ENCODE results near the gene STPG1.

STPG1 gene

GRCh38 chr1:24364975-24365678, 48.5 kb downstream of the STPG1 start:
- Histone ChIP-seq H3K9ac (ENCODE audit: low read length) (no peak overlapping the region), H3K4me2 (ENCODE audit: low read depth, low read length) (no peak overlapping the region)
- DNase-seq, result no peak

DNA sequence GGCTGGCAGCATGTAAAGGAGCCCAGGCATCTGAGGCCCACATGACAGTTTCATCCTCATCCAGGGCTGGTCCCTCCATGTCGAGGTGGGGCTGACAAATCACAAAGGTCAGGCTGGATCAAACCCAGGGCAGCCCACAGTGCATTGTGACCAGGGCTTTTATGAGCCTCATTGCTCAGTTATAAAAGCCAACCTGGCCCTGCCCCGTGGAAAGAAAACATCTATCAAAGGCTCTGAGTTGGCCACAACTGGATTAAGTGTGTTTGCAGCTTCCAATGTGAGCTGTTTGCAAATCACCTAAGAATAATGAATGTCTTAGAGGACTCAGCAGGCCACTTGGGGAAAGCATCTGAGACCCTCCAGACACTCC, 49.0 kb downstream of the STPG1 start:
- Histone ChIP-seq H3K4me2 (ENCODE audit: low read depth, low read length) (no peak overlapping the region), H4K20me1 (ENCODE audit: insufficient read depth, low read length) (no peaks in the 10 kb centered on the region), H3F3A (ENCODE audit: insufficient read depth, low read length) (no peaks in the 10 kb centered on the region), H3K9me2 (replicated peaks; ENCODE audit: insufficient read depth, low read length) (no peaks in the 10 kb centered on the region), H3K9ac (ENCODE audit: low read length) (no peak overlapping the region), H3K4me1 (ENCODE audit: low read length) (no peaks in the 10 kb centered on the region), H3K9me3 (replicated peaks; ENCODE audit: insufficient read depth, low read length) (no peaks in the 10 kb centered on the region), H3K4me3 (ENCODE audit: low read length) (no peak overlapping the region), H2AFZ (ENCODE audit: low read length) (no peak overlapping the region), H3K79me2 (ENCODE audit: low read length) (no peaks in the 10 kb centered on the region), H3K27ac (ENCODE audit: low read length) (no peak overlapping the region), H3K36me3 (replicated peaks; ENCODE audit: insufficient read depth, low read length) (no peaks in the 10 kb centered on the region), H3K27me3 (replicated peaks; ENCODE audit: insufficient read depth, low read length) (no peaks in the 10 kb centered on the region)
- TF ChIP-seq EZH2phosphoT487 (IDR thresholded peaks at IDR 0.05; ENCODE audit: low read length) (no peak), EZH2 (optimal IDR thresholded peaks at IDR 0.05; ENCODE audit: low read depth, low read length) (no peak)
- TF ChIP-seq, protein P1, sequence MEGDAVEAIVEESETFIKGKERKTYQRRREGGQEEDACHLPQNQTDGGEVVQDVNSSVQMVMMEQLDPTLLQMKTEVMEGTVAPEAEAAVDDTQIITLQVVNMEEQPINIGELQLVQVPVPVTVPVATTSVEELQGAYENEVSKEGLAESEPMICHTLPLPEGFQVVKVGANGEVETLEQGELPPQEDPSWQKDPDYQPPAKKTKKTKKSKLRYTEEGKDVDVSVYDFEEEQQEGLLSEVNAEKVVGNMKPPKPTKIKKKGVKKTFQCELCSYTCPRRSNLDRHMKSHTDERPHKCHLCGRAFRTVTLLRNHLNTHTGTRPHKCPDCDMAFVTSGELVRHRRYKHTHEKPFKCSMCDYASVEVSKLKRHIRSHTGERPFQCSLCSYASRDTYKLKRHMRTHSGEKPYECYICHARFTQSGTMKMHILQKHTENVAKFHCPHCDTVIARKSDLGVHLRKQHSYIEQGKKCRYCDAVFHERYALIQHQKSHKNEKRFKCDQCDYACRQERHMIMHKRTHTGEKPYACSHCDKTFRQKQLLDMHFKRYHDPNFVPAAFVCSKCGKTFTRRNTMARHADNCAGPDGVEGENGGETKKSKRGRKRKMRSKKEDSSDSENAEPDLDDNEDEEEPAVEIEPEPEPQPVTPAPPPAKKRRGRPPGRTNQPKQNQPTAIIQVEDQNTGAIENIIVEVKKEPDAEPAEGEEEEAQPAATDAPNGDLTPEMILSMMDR (IDR thresholded peaks at IDR 0.05; ENCODE audit: low read length), result no peak
- DNase-seq, result no peak

More at GRCh38 chr1:24364975-24365678, 48.5 kb downstream of the STPG1 start:
- H3K36me3 ChIP-seq (replicated peaks; ENCODE audit: insufficient read depth, low read length), result no peaks in the 10 kb centered on the region
- H2AFZ ChIP-seq (ENCODE audit: low read length), result no peak overlapping the region
- H3K9me3 ChIP-seq (replicated peaks; ENCODE audit: insufficient read depth, low read length), result no peaks in the 10 kb centered on the region
- H3K4me3 ChIP-seq (ENCODE audit: low read length), result no peak overlapping the region
- no peaks in the 10 kb centered on the region for H3K79me2 ChIP-seq (ENCODE audit: low read length)
- no peaks in the 10 kb centered on the region for H3F3A ChIP-seq (ENCODE audit: insufficient read depth, low read length)
- TF ChIP-seq, protein P1 (IDR thresholded peaks at IDR 0.05; ENCODE audit: low read length), result no peak
- TF ChIP-seq EZH2phosphoT487 (IDR thresholded peaks at IDR 0.05; ENCODE audit: low read length), result no peak
- H3K9me2 ChIP-seq (replicated peaks; ENCODE audit: insufficient read depth, low read length), result no peaks in the 10 kb centered on the region
- no peaks in the 10 kb centered on the region for H3K4me1 ChIP-seq (ENCODE audit: low read length)
- no peaks in the 10 kb centered on the region for H4K20me1 ChIP-seq (ENCODE audit: insufficient read depth, low read length)
- H3K27me3 ChIP-seq (replicated peaks; ENCODE audit: insufficient read depth, low read length), result no peaks in the 10 kb centered on the region
- no peak overlapping the region for H3K27ac ChIP-seq (ENCODE audit: low read length)

GRCh38 chr1:24363994-24364393, 49.6 kb downstream of the STPG1 start:
- Histone ChIP-seq H4K20me1 (ENCODE audit: insufficient read depth, low read length) (no peaks in the 10 kb centered on the region), H3K79me2 (ENCODE audit: low read length) (no peaks in the 10 kb centered on the region), H3K4me2 (ENCODE audit: low read depth, low read length) (no peak overlapping the region), H3K36me3 (replicated peaks; ENCODE audit: insufficient read depth, low read length) (no peaks in the 10 kb centered on the region), H3K4me3 (ENCODE audit: low read length) (no peak overlapping the region), H3K9ac (ENCODE audit: low read length) (no peak overlapping the region), H3K27me3 (replicated peaks; ENCODE audit: insufficient read depth, low read length) (no peaks in the 10 kb centered on the region), H3K9me2 (replicated peaks; ENCODE audit: insufficient read depth, low read length) (no peaks in the 10 kb centered on the region), H3K27ac (ENCODE audit: low read length) (no peak overlapping the region), H3K9me3 (replicated peaks; ENCODE audit: insufficient read depth, low read length) (no peaks in the 10 kb centered on the region), H3K4me1 (ENCODE audit: low read length) (no peaks in the 10 kb centered on the region), H3F3A (ENCODE audit: insufficient read depth, low read length) (no peaks in the 10 kb centered on the region), H2AFZ (ENCODE audit: low read length) (no peak overlapping the region)
- DNase-seq, result no peak
- TF ChIP-seq, protein P1 (IDR thresholded peaks at IDR 0.05; ENCODE audit: low read length), result no peak
- TF ChIP-seq EZH2 (optimal IDR thresholded peaks at IDR 0.05; ENCODE audit: low read depth, low read length), result no peak
- TF ChIP-seq EZH2phosphoT487 (IDR thresholded peaks at IDR 0.05; ENCODE audit: low read length), result no peak
